ENCODE measurements around the gene ASPRV1.

ASPRV1 gene

DNA sequence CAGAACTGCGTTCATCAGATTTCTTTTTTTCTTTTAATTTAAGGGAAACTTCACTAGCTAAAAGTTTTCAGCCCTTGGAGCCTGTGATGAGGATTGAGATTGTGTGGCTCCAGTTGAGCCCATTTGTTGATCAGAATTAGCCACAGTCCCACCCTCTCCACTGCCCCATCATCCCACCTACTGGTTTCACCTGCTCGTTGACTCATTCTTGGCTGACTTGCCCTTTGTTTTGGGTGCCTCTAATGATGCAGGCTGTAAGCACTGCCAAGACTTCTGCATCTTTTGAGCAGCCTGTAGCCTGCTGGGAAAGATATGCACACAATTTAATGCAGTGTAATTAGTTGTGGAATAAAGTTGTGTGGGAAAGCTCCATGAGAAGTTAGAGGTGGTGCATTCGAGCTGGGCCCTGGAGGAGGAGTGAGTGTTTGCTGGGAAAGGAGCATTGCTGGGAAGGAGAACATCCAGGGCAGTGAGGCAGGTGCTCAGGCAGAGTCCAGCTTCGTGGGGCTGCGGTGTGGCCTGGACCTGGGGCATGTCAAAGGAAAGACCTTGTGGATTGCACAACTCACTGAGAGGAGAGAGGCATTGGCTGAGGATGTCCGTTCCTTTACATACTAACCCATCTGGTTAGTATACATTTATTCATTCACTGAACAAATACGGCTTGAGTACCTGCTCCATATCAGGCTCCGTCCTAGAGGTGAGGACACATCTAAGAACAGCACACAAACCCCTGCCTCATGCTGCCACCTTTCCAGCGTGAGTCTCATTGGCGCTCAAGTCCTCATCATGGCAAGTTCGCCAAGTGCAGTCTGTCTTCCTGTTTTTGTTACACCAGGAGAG lies 18.2 kb downstream of the ASPRV1 start:
- DNase-seq: no peak

DNA sequence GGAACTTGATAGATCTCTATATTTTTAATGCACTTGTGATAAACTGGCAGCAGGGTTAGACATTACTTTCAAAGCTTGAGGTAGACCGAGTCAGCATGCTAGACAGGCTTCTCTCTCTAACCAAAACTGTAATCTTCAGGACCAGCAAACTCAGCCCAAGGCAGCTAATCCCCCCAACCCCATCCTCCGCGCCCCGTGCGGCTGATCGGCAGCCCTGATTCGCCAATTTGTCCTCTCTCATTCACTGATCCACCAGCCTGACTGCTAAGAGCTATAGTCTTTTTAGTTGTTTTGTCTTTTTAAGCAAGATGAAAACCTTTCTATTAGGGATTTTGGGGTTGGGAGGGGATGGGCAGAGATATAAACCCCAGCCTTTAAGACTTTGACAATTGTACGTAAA lies 20.7 kb downstream of the ASPRV1 start:
- no peak for DNase-seq

DNA sequence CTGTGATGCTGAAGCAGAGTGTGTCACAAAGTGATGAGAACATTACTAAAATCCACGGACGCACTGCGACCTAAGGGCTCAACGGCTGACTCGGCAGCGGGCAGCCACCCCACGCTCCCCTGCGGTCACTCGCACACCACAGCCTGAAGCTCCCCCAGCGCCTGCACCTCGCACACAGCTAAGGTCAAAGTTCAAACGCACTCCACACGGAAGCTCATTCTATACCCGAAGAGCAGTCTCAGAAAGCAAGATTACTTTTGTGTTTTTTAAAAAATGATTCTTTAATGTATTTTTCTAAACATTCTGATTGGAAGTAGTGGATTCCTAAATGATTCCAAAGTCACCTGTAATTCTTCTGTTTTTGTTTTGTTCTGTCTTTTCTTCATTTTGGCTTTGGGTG lies 21.7 kb downstream of the ASPRV1 start:
- DNase-seq: no peak

DNA sequence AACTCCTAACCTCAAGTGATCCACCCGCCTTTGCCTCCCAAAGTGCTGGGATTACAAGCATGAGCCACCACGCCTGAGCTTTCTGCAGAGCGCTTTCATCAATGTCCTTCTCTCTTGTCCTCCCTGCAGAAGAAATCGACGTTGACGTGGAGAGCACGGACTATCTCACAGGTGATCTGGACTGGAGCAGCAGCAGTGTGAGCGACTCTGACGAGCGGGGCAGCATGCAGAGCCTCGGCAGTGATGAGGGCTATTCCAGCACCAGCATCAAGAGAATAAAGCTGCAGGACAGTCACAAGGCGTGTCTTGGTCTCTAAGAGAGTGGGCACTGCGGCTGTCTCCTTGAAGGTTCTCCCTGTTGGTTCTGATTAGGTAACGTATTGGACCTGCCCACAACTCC lies 23.5 kb downstream of the ASPRV1 start:
- DNase-seq: no peak

DNA sequence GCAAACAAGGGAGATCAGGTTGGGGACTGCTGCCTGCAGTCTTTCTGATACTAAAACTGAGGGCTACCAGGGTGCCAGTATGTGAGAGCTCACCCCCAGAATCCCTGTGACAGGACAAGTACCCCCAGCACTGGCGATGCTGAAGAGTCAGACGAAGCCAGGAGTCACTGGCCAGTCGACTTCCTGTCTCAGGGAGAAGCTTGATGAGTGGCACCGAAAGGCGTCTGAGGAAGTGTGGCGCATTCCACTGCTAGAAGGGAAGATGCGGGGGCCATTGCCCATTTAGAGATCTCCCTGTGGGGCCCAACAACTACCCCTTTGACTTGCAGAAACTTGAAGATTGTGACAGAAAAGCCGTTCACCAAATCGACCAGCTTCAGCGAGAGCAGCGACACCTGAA lies 24.5 kb downstream of the ASPRV1 start:
- peak in 1 of 56 donors; percentile 6 for DNase-seq

DNA sequence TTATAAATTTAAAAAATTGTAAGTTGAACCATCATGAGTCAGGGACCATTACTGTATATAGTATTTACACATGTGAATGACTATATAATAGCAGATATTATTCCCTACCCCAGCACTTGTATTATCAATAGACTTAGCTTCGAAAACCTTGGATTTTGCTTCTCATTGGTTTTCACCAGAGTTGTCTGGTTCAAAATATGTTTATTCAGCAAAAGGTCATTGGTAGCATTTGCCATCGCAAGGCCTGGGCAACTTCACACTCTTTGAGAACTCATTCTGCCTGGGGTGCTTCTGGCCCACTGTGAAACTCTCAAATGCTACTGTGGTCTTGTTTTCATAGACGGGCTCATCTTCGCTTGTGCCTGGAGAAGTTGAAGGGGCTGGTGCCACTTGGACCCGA lies 26.4 kb downstream of the ASPRV1 start:
- DNase-seq: no peak

DNA sequence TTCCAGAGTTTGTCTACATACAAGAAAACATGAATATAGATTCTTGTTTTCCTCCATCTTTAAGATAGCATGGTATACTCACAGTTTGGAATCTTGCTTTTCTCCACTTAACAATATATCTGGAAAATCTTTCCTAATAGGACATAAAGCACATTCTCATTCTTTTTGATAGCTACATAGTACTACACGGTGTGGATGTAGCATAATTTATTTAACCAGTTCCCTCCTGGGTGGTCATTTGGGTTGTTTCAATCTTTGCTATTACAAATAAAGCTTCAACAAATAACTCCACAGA lies 26.9 kb downstream of the ASPRV1 start:
- no peak for DNase-seq

DNA sequence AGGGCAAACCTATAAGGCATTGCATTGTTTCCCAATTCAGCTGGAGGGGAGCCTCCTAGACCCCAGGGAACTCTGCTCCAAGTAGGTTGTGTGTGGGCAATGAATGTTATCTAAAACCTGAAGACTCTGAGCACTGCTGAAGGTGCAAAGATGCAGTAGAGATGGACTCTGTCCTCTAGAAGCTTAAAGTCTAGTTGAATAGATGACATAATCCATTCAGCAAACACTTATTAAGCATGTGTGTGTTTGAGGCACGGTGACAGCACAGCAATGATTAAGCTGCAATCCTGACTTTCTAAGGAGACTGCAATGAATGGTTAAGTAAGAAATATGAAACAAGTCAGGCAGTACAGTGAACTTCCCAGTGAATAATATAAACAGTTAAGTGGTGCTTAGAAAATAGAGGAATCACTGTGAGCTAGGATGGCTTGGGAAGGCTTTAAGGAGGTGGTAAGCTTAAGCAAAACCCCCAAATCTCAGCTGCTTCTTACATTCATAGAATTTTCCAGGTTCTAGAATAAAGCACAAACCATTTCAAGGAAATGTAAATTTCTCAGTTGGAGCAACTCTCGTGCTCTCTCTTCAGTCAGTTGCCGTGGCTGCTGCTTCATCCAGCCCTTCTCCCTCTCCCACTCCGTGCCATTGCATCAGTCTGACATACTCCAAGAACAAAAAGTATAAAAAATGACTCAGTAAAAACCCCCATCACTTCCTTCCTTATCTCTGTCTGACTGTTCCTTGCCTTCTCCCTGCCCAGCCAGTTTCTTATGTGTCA lies 27.4 kb downstream of the ASPRV1 start:
- DNase-seq: peak in 12 of 56 donors; percentile 3 to 52 (median 32)

DNA sequence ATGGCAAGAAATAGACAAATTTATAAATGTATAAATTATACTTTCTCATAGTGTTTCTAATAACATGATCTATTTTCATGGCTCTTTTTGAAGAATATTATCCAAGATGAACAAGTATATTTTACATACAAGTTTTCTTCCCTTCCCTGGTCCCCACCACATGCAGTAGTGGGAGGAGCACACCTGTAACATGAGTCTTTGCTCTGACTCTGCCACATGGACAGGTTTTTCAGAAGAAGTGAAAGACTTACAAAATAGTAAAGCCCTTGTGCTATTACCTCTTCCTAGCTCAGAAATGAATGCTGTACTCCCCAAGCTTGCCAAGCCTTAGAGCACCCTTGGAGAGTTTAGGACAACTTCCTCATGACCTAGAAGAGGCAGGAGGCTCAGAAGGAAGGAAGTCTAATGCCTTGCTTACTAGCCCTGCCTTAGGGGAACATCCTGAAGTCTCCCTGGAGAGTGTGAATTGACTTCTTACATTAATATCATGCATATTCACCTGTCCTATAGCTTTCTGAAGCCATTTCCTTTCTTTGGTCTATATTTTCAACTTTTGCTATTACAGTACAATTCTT lies 28.1 kb downstream of the ASPRV1 start:
- no peak for DNase-seq

DNA sequence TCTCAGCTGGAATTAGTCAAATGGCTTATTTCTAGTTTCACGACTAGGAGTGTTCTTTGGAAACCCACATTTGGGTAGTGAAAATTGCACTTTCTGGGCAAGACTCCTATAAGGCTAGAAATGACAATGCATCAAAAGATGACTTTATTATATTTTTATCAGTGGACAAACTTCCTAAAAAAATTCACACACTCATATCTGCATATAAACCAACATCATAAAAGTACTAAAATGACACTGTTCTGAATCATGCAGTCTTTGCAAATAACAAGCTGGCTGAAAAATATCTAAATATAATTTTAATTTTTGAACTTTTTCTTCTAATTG lies 28.9 kb downstream of the ASPRV1 start:
- DNase-seq: no peak

DNA sequence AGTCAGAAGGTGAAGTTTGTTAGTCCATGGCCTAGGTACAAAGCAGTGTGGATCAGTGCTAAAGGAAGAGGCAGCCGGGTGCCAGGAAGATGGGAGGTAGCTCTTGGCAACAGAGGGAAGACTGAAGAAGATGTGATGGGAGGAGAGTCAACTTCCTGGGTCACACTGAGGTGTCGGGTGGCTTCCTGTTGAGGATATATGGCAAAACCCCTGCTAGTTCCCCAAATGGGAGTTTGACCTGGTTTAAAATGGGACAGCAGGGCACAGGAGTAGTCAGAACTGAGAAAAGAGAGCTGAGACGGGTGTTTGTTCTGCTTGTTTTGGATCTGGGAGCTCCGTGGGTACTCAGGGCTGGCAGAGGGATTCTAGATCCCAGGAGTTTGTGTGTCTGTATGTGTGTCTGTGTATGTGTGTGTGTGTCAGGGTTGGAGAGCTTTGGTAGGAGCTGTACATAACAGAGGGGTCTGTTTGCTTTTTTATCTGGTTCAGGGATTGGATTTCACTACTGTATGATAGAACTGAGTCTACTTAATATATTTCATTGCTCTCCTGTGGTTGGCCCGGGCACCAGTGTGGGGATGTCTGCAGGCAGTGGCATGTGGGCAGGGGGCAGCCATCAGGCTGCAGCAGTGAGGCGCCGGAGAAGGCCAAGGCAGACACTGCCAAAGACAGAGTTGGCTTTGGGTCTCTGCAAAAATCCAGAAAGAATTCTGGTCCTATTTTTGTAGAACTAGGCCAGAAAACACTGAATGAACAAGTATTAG lies 29.4 kb downstream of the ASPRV1 start:
- peak in 9 of 56 donors; percentile 4 to 32 (median 12) for DNase-seq

DNA sequence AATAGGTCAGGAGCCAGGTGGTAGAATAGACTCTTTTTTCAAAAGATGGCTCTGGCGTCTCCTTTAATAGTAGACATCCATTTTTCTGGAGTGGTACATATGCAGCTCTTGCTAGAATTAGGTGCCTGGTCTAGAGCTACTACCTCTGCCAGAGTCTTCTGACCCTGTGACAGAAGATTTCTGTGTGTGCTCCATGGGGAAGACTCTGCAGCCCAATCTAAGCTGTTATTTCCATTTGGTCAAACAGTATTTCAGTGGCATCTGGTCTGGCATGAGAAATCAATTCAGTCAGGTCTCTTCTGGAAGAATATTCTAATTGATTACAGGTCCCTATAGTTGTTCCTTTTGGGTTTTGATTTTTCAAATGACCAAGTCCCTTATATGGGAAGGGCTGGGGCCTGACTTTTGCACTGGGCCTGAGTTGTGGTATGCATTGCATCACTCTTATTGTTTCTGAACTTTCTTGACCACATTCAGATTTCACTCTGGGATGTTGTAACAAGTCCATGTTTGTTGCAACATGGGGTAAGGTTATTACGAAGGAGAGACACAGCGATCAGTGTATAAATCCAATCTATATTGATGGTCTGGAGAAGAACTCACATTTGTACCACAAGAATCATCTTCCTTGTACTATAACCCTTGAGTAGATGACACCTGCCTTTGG lies 34.4 kb downstream of the ASPRV1 start:
- DNase-seq: no peak

DNA sequence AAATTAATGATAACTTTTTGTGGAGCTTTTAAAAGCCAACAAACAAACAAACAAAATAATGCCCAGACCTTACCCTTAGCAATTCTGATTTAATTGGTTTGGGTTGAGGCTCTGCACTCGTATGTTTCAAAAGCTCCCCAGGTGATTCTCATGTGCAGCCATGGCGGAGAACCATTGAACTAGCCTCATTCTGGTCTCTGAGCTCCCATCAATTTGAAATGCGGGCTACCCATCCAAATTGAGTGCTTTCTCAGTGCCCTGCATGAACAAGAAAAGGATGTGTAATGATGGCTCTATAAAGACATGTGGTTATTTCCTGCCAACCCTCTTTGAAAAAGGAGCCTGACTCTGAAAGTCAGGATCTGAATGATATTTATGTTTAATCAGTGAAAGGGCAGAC lies 38.3 kb downstream of the ASPRV1 start:
- DNase-seq: no peak

DNA sequence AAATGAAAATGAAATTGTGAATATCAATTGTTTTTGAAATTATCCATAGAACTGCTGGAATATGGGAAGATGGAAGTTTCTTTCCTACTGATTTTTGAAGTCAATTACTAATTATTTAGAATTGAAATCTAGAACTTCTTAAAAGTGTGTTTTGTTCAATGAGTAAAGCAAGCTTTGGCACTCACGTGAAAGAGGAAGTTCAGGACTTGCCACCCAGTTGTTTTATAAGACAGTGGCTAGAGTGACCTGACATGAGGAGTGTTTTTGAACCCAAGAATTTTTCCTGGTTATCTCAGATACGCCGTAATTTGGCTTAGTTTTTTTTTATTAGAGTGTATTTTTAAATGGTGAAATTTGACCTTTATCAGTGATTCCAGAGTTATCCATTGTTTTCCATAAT lies 43.0 kb downstream of the ASPRV1 start:
- no peak for DNase-seq

DNA sequence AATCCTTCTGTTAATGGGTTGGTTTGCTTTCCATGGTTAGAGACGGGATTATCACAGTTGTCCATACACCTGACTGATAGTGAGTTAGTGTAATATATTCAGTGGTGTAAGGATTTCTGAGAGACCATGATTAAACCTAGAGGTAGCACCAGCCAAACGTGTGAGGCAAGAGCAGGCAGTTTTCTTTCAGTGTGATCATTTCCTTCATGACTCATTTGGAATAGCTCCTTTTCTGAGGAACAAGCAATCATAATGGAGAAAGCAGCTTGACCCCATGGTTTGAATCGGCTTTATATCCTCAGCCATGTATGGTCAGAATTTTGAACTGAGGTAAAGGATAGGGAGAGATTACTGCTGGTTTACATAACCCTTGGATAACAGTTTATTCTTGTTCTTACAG lies 43.6 kb downstream of the ASPRV1 start:
- no peak for DNase-seq

DNA sequence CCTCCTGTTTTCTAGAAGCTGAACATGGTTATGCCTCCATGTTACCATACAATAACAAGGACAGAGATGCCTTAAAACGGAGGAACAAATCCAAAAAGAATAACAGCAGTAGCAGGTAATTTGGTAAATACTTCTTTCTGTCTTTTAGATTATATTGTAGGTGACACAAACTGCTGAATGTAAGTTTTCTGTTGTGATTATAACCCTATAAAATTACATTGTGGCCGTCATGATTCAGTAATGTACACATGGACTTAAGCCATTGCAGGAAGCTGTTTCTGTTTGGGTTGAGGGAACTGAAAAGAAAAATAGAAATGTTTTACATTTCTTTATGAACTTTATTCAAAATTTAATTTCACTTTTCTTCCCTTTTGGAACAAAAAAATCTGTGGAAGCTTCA lies 45.3 kb downstream of the ASPRV1 start:
- no peak for DNase-seq

DNA sequence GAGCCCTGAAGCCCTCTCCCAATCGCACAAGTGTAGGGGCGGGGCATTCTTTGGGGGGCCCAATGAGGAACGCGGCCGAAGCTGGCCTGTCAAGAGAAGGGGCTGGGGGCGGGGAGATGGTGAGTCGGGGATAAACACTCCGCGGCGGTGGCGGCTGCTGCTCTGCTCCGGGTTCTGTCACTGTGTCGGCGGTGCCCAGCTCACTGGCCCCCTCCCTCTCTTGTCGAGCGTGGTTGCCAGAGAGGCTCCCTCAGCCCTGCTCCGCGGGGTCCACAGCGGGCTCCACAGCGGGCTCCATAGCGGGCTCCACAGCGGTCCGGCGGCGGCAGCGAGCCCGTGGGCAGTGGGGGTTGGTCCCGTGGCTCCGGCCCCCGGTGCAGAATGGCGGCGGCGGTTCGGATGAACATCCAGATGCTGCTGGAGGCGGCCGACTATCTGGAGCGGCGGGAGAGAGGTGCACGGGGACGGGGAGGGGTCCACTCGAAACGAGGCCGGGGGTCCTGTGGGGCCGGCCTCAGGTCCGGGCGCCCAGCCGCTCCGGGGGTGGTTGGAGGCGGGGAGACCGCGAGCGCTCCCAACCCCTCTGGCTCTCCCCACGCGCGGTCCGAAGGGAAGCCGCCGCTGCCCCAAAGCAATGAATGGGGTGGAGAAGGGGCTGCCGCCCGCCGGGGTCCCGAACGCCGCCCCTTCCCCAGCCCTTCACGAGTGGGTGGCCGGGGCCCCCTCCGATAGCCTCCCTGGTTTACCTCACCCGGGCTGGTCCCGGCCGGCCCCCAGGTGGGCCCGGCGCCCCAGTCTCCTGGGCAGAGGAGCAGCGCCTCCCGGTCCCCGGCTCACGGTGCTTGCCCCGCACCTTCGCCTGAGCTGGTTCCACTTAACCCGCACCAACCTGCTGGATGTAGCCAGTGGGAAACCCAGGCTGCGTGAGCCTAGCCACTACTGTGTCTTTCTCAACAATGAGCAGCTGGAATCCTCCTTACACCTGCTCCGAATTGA lies 46.2 kb downstream of the ASPRV1 start, which contains the start of gene MXD1:
Gene MXD1 (plus strand): TSS at position 160 of the 996 bp plus-strand sequence. CDS start 222 bp downstream, at position 382.
- DNase-seq: peak in 14 of 56 donors; percentile 20 to 100 (median 38)

DNA sequence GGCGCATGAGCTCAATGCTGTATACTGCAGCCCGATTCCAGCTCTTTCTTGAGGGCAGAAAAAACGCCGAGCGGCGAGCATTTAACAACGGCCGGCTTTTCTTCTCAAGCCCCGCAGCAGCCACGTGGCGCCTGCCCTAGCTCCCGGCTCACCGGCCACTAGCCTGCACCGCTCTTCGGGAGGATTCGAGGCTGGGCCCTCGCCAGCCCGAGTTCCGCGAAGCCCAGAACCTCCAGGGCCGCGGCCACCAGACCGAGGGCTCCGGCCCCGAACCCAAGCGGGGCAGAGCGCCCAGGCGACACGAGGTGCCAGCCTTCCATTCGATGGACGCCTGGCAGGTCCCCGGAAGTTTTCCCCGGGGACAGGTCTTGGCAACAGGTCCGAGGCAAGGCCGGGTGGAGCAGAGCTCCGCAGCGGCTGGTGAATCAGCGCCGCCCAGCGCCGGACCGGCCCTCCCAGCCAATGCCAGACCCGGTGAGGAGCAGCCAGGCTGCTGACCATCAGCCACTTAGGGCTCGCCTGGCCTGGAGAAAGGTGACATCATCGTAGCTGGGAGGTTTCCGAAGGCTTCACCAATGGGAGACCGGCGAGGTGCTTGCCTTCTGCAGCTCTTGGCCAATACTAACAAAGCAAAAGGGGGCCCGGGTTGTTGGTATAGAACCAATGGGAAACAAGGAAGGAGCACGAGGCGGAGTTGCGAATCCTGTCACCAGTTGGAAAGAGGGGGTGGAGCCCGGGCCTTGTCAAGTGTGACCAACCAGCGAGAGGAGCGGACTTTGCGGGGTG lies 47.1 kb downstream of the ASPRV1 start:
- DNase-seq: peak; percentile 93 to 100 (median 100)

DNA sequence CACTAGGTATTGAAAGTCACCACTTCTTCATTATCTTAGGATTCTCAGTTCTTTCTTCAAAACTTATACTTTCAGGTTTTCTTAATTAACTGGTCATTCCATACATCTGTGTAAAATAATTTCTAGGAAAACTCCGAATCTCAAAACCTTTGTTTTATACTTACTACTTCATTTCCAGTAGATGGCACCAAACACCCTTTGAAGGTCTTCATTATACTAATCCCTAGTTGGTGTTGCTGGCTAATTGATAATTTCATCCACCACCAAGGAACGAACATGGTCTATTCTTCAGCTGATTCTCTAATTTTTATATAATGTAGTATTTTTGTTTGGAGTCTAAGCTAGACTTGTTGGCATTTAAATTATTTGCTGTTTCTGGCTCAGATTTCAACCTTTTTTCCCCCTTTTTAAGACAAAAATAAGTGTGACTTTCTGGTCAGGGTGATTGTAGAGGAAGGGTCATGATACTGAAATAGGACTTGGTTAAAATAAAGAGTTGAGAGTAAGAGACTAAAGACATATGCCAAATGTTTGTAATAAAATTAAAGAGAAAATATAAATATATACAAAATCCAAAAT lies 49.4 kb downstream of the ASPRV1 start:
- no peak for DNase-seq
